RWPE2 (cell line): ENCODE measurements around the gene DSG1.
"Not testable (repeated sequence)": the region's sequence is repeated elsewhere in the genome, so short reads cannot be mapped to it uniquely, and the experiment has no call there.

Experiments
- ATAC-seq: fragments of 200-7000 bp; cut with Tn5 transposase; 3 replicates; pipeline ENCODE4 v1.9.1; 2021; ENCODE audit warnings: low read depth
- DNase-seq: peaks from one replicate; pipeline ENCODE4 v3.0.0-alpha.2; 2020; ENCODE audit warnings: low spot score
- H3K27ac ChIP-seq: fragments of 450-650 bp; 2 replicates; pipeline ENCODE4 v1.5.1; 2017; ENCODE audit warnings: mild to moderate bottlenecking; ENCODE audit not compliant: poor library complexity, severe bottlenecking
- H3K27me3 ChIP-seq: fragments of 250-450 bp; sonication (Bioruptor Pico); 2 replicates; pipeline ENCODE4 v1.5.1; 2021; ENCODE audit warnings: mild to moderate bottlenecking, moderate library complexity; ENCODE audit not compliant: insufficient read depth, poor library complexity, severe bottlenecking
- H3K36me3 ChIP-seq: fragments of 250-450 bp; sonication (Bioruptor Pico); 2 replicates; pipeline ENCODE4 v1.5.1; 2020; ENCODE audit warnings: low read depth, mild to moderate bottlenecking, moderate library complexity
- H3K4me1 ChIP-seq: fragments of 250-450 bp; sonication (Bioruptor Pico); 2 replicates; pipeline ENCODE4 v1.5.1; 2021; ENCODE audit warnings: mild to moderate bottlenecking, moderate library complexity; ENCODE audit not compliant: insufficient read depth, poor library complexity, severe bottlenecking
- H3K4me3 ChIP-seq: fragments of 250-450 bp; sonication (Bioruptor Pico); 2 replicates; pipeline ENCODE4 v1.5.1; 2021; ENCODE audit warnings: mild to moderate bottlenecking, moderate library complexity; ENCODE audit not compliant: severe bottlenecking
- H3K9me3 ChIP-seq: fragments of 250-450 bp; sonication (Bioruptor Pico); 2 replicates; pipeline ENCODE4 v1.5.1; 2021; ENCODE audit warnings: mild to moderate bottlenecking, moderate library complexity; ENCODE audit not compliant: severe bottlenecking
- TF ChIP-seq, protein P1 (sequence below): fragments of 450-650 bp; IDR thresholded peaks from one replicate; pipeline ENCODE4 v1.5.1; 2017; ENCODE audit warnings: mild to moderate bottlenecking, moderate library complexity; ENCODE audit not compliant: poor library complexity, severe bottlenecking

DSG1 gene

DNA sequence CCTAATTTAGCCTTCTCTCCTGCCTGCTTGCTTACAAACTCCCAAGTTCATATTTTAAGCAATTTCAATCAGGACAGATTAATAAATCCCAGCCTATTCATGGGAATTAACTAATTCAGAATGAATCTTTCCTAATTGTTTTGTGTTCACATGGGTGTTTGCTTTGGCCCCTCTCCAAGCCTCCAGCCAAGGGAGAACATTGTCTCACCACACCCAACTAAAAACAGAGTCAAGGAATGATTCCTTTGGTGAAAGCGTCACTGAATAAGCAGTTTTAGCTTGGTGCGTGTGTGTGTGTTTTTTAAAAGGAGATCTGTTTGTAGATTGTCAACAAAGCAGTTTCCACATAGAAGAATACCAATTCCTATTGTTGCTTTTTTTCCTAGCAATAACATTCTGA, 43.0 kb upstream of the DSG1 start:
- no peaks in the 10 kb centered on the region for H3K9me3 ChIP-seq
- peak; percentile 83 for ATAC-seq
- H3K4me1 ChIP-seq: peaks cover 18% of the 10 kb centered on the region
- H3K36me3 ChIP-seq: no peaks in the 10 kb centered on the region
- peak; percentile 76 for DNase-seq
- TF ChIP-seq, protein P1, sequence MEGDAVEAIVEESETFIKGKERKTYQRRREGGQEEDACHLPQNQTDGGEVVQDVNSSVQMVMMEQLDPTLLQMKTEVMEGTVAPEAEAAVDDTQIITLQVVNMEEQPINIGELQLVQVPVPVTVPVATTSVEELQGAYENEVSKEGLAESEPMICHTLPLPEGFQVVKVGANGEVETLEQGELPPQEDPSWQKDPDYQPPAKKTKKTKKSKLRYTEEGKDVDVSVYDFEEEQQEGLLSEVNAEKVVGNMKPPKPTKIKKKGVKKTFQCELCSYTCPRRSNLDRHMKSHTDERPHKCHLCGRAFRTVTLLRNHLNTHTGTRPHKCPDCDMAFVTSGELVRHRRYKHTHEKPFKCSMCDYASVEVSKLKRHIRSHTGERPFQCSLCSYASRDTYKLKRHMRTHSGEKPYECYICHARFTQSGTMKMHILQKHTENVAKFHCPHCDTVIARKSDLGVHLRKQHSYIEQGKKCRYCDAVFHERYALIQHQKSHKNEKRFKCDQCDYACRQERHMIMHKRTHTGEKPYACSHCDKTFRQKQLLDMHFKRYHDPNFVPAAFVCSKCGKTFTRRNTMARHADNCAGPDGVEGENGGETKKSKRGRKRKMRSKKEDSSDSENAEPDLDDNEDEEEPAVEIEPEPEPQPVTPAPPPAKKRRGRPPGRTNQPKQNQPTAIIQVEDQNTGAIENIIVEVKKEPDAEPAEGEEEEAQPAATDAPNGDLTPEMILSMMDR: no peak
- H3K27me3 ChIP-seq: no peaks in the 10 kb centered on the region
- no peak overlapping the region for H3K4me3 ChIP-seq
- H3K27ac ChIP-seq: peak overlapping the region; percentile 37

DNA sequence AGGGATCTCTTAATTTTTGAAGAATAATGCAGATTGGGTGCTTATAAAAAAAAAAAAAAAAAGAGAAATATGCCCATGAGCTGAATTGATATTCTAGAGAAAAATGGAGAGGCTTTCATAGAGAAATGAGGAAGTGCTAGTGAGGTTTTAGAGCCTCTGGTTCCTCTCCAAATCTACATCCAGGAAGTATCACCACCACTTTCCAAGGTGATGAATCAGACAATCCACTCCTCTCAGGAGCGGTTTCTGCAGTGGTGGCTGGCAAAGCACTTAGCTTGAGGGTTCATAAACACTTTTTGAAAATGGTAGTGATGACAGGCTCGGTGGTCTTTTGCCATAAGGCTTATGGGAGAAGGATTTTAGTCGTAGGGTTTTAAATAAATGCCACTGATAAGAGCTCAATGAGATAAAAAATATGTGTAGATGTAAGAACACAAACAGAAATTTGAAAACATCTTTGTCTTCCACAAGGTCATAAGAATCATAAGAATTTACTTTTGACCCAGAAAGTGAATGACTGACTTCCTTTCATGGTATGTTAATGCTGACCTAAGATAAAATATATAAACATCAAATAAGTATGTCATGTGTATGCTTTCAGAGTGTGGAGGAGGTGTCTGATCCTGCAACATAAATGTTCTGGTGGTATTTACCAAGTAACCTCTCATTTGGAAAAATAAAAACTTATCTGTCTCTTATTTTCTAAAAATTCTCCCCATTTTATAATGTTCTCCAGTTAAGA, 42.1 kb upstream of the DSG1 start:
- no peaks in the 10 kb centered on the region for H3K27me3 ChIP-seq
- no peaks in the 10 kb centered on the region for H3K9me3 ChIP-seq
- H3K4me1 ChIP-seq: peaks cover 18% of the 10 kb centered on the region
- no peaks in the 10 kb centered on the region for H3K36me3 ChIP-seq
- TF ChIP-seq, protein P1: no peak
- DNase-seq (no peak), ATAC-seq (peak; percentile 84)
- H3K27ac ChIP-seq: peak overlapping the region; percentile 37
- H3K4me3 ChIP-seq: no peak overlapping the region

DNA sequence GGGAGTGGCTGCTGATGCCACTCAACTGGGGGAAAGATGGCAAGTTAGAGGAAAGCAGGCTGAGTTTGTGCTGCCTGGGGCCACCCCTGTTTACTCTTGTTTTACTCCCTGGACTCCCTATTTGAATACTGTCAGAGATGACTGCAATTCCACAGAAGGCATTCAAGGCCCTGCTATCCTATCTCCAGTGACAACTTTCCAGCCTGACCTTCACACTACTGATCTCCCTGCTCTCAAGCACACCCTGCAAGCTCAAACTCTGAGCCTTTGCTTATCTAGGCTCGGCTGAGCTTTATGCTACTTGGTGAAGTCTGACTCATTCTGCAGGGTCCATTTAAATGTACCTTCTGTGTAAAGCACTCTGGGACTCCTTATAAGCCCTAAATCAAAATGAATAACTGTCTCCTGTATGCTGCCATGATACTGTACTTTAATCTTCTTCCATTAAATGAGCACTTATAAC, 39.3 kb upstream of the DSG1 start:
- TF ChIP-seq, protein P1: no peak
- peaks cover 18% of the 10 kb centered on the region for H3K4me1 ChIP-seq
- ATAC-seq (no peak), DNase-seq (no peak)
- H3K9me3 ChIP-seq: no peaks in the 10 kb centered on the region
- no peaks in the 10 kb centered on the region for H3K27me3 ChIP-seq
- no peak overlapping the region for H3K27ac ChIP-seq
- H3K36me3 ChIP-seq: no peaks in the 10 kb centered on the region
- H3K4me3 ChIP-seq: no peak overlapping the region

DNA sequence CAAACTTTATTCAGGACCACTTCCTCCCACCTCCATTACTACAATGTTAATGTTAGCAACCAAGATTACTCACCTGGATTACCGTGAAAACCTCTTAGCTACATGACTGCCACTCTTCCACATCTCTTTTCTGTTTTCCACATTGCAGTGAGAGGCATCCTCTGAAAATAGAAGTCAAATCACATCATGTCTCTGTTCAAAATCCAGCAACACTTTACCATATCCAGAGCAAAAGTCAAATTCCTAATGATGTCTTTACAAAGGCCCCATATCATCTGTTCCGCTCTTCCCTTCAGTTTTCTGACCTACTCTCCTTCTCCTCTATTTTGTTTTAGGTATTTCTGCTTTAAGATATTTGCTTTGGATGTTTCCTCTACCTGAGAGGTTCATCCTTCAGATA, 37.5 kb upstream of the DSG1 start:
- DNase-seq (no peak), ATAC-seq (no peak)
- Histone ChIP-seq H3K4me1 (peaks cover 10% of the 10 kb centered on the region), H3K27me3 (no peaks in the 10 kb centered on the region), H3K4me3 (no peak overlapping the region), H3K27ac (no peak overlapping the region), H3K9me3 (no peaks in the 10 kb centered on the region), H3K36me3 (no peaks in the 10 kb centered on the region)
- TF ChIP-seq, protein P1: no peak

DNA sequence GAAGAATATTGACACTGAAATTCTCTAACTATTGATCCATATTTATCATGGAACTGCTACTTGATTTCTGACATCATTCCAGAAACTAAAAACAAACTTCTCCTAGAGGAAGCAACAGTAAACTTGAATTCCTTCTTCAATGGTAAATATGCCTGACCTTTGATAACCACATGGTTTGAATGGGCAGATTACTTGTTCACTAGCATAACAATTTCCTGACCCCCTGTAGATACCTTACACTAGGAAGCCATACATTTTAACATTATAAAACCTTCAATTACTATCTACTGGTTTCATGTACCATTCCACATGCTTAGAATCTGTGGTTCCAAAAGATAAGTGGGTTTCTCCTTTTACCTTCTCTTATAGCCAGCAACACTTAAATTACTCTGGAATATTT, 36.5 kb upstream of the DSG1 start:
- TF ChIP-seq, protein P1: no peak
- peaks cover under 1% of the 10 kb centered on the region for H3K4me1 ChIP-seq
- no peaks in the 10 kb centered on the region for H3K9me3 ChIP-seq
- no peaks in the 10 kb centered on the region for H3K36me3 ChIP-seq
- H3K4me3 ChIP-seq: no peak overlapping the region
- H3K27ac ChIP-seq: no peak overlapping the region
- ATAC-seq (no peak), DNase-seq (no peak)
- H3K27me3 ChIP-seq: no peaks in the 10 kb centered on the region

DNA sequence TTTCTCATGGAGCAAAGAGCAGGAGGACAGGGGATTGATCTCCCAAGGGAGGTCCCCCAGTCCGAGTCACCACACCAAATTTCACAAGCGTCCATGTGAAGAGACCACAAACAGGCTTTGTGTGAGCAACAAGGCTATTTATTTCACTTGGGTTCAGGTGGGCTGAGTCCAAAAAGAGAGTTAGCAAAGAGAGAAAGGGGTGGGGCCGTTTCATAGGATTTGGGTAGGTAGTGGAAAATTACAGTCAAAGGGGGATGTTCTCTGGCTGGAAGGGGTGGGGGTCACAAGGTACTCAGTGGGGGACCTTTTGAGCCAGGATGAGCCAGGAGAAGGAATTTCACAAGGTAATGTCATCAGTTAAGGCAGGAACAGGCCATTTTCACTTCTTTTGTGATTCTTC, 28.5 kb upstream of the DSG1 start:
- not testable (repeated sequence) for ATAC-seq, DNase-seq, H3K36me3 ChIP-seq, H3K9me3 ChIP-seq, H3K4me1 ChIP-seq, H3K4me3 ChIP-seq, H3K27me3 ChIP-seq, H3K27ac ChIP-seq
